HFF-Myc (cell line): ENCODE data around the gene CFAP97D1.
A peak's percentile ranks its signal among the peaks of the same experiment; 100 is the strongest.

ENCODE experiments used
- DNase-seq: peaks from one replicate; pipeline ENCODE4 v3.0.0-alpha.2; 2011; ENCODE audit warnings: low read depth; ENCODE audit errors: extremely low read depth
- H3K4me3 ChIP-seq: replicated peaks from 2 replicates; pipeline ENCODE4 v1.5.1; 2011; ENCODE audit warnings: low read depth, mild to moderate bottlenecking, control low read depth, low read length
- CTCF ChIP-seq: IDR thresholded peaks from 2 replicates; pipeline ENCODE4 v1.5.1; 2012; ENCODE audit warnings: mild to moderate bottlenecking, low read depth, low read length, control low read depth; ENCODE audit errors: missing control alignments

The CFAP97D1 gene

DNA sequence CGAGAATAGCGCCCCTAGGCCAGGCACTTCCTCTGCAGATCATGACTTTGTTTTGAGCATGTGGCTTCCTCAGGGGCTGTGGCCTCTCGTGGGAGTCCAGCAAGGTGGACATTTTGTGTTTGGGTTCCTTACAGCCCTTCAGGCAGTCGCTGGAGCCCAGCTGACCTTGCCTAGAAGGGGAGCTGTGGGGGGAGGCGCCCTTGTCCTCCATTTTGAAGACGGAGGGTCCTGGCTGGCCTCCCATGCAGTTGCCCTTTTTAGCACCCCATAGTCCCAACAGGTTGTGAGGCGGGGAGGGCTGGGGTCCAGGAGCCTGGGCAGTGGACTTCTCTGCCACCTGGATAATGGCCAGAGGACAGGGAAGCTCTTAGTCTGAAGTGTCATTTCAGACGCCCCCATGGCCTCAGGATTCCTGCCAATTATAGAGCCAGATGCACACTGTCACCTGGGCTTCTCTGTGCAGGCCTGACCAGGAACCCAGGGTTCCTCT lies 23.0 kb upstream of the CFAP97D1 start:
- no peak for DNase-seq
- no peak for TF ChIP-seq CTCF
- no peak overlapping the region for H3K4me3 ChIP-seq

- DNase-seq = no peak
- H3K4me3 ChIP-seq = no peak overlapping the region
- no peak for TF ChIP-seq CTCF
Observed at GRCh38 chr17:43758086-43758485, 22.1 kb upstream of the CFAP97D1 start.

- DNase-seq = no peak
Observed at GRCh38 chr17:43758497-43759174, 21.6 kb upstream of the CFAP97D1 start, which contains the start of gene SOST. Gene SOST, minus strand, starts transcription at chr17:43758791. Its CDS starts 50 bp downstream, at chr17:43758741.

GRCh38 chr17:43759836-43760235 lies 20.4 kb upstream of the CFAP97D1 start:
- TF ChIP-seq CTCF = no peak
- H3K4me3 ChIP-seq = no peak overlapping the region
- DNase-seq = no peak

More at GRCh38 chr17:43758497-43759174, 21.6 kb upstream of the CFAP97D1 start, which contains the start of gene SOST:
- H3K4me3 ChIP-seq = no peak within 1 kb of the TSS
- no peak for TF ChIP-seq CTCF

GRCh38 chr17:43760254-43760852 lies 19.9 kb upstream of the CFAP97D1 start:
- DNase-seq = peak; percentile 82
- no peak overlapping the region for H3K4me3 ChIP-seq
- peak; percentile 100 for TF ChIP-seq CTCF

DNA sequence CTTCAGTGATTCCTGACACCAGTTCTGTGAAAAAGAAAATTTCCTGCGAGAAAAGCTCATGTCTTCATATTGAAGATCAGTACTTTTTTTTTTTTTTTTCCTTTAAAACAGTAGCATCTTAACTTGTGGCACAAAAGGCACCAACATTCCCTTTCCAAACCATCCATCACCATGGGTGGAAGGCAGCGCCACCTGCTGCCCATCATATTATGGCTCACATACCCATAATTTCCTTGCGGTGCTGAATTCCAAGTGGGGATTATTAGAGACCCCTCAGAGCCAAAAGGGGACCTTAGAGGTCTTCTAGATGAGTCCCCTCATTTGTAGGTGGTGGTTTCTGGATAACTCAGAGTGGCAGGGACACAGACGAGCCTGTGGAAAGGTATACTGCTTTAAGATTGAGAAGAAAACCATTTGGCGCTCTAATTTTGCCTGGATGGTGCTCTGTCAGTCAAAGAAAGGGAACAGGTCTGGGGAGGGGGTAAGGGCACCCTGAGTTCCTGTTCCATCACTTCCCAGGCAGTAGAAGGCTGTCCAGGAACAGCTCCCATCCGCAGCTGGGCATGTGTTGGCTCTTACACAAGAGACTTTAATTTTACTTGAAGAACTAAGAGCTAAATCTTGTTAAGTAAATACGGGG lies 13.7 kb upstream of the CFAP97D1 start:
- peak; percentile 86 for TF ChIP-seq CTCF
- no peak for DNase-seq
- H3K4me3 ChIP-seq = no peak overlapping the region
